HG03442 (cell line): Measurements from ENCODE around the gene KIF21B.

Experiments
- ATAC-seq: cut with Tn5 transposase; IDR thresholded peaks from one replicate; pipeline ENCODE4 v1.9.1; 2021; ENCODE audit warnings: mild to moderate bottlenecking, moderate library complexity; ENCODE audit not compliant: unreplicated experiment

The KIF21B gene

GRCh38 chr1:200998323-200998722 lies 25.2 kb downstream of the KIF21B start:
- ATAC-seq: no peak

GRCh38 chr1:200992382-200993048 lies 31.0 kb downstream of the KIF21B start:
- no peak for ATAC-seq

GRCh38 chr1:200991097-200991614 lies 32.4 kb downstream of the KIF21B start:
- no peak for ATAC-seq

- no peak for ATAC-seq
Measured at GRCh38 chr1:200990114-200990513, 33.4 kb downstream of the KIF21B start.

- ATAC-seq: no peak
Measured at GRCh38 chr1:200989337-200989736, 34.2 kb downstream of the KIF21B start.

GRCh38 chr1:200988693-200989092 lies 34.8 kb downstream of the KIF21B start:
- no peak for ATAC-seq

- ATAC-seq: no peak
Measured at GRCh38 chr1:200985481-200985880, 38.0 kb downstream of the KIF21B start.

GRCh38 chr1:200983035-200983561 lies 40.4 kb downstream of the KIF21B start:
- no peak for ATAC-seq

- ATAC-seq: no peak
Measured at GRCh38 chr1:200982071-200982945, 41.2 kb downstream of the KIF21B start.

GRCh38 chr1:200981278-200981677 lies 42.2 kb downstream of the KIF21B start:
- no peak for ATAC-seq

GRCh38 chr1:200980873-200981272 lies 42.6 kb downstream of the KIF21B start:
- no peak for ATAC-seq

- ATAC-seq: no peak
Measured at GRCh38 chr1:200980452-200980772, 43.1 kb downstream of the KIF21B start.

- no peak for ATAC-seq
Measured at GRCh38 chr1:200979574-200980451, 43.7 kb downstream of the KIF21B start.

- no peak for ATAC-seq
Measured at GRCh38 chr1:200977071-200977754, 46.3 kb downstream of the KIF21B start.

GRCh38 chr1:200976634-200977033 lies 46.9 kb downstream of the KIF21B start:
- no peak for ATAC-seq

- no peak for ATAC-seq
Measured at GRCh38 chr1:200975458-200975857, 48.1 kb downstream of the KIF21B start.

- ATAC-seq: no peak
Measured at GRCh38 chr1:200974711-200975110, 48.8 kb downstream of the KIF21B start.

GRCh38 chr1:200973937-200974657 lies 49.4 kb downstream of the KIF21B start:
- ATAC-seq: no peak

- ATAC-seq: no peak
Measured at GRCh38 chr1:200972985-200973742, 50.4 kb downstream of the KIF21B start.
